NCI-H226 (cell line): ENCODE results near the gene AGRN.
"Not testable (repeated sequence)": the region's sequence is repeated elsewhere in the genome, so short reads cannot be mapped to it uniquely, and the experiment has no call there.

ENCODE experiments used
- DNase-seq: peaks from one replicate; pipeline ENCODE4 v3.0.0-alpha.2; 2015

AGRN gene

DNA sequence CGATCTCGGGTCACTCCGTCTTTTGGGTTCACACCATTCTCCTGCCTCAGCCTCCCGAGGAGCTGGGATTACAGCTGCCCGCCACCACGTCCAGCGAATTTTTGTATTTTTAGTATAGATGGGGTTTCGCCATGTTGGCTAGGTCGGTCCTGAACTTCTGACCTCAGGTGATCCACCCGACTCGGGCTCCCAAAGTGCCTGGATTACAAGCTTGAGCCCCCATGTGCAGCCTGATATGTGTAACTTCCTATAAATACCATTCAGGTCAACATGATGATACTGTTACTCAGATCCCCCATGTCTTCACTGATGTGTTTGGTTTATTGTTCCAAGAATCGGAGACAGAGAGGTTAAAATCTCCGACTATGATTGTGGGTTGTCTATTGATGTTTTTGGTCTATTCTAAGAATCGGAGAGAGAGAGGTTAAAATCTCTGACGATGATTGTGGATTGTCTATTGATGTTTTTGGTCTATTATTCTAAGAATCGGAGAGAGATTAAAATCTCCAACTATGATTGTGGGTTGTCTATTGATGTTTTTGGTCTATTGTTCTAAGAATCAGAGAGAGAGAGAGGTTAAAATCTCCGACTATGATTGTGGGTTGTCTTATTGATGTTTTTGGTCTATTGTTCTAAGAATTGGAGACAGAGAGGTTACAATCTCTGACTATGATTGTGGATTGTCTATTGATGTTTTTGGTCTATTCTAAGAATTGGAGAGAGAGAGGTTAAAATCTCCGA is 78.9 kb downstream of the AGRN start:
- no peak for DNase-seq

DNA sequence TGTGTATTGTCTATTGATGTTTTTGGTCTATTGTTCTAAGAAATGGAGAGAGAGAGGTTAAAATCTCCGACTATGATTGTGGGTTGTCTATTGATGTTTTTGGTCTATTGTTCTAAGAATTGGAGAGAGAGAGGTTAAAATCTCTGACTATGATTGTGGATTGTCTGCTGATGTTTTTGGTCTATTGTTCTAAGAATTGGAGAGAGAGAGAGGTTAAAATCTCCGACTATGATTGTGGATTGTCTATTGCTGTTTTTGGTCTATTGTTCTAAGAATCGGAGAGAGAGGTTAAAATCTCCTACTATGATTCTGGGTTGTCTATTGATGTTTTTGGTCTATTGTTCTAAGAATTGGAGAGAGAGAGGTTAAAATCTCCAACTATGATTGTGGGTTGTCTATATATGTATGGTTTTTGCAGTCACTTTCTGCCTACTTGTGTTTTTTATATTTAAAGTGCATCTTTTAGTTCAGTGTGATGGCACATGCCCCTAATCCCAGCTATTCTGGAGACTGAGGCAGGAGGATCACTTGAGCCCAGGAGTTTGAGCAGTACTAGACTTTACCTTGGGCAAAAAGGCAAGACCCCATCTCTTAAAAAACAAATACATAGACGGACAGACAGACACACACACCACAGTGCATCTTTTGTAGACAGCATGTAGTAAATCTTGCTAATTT is 79.7 kb downstream of the AGRN start:
- no peak for DNase-seq

DNA sequence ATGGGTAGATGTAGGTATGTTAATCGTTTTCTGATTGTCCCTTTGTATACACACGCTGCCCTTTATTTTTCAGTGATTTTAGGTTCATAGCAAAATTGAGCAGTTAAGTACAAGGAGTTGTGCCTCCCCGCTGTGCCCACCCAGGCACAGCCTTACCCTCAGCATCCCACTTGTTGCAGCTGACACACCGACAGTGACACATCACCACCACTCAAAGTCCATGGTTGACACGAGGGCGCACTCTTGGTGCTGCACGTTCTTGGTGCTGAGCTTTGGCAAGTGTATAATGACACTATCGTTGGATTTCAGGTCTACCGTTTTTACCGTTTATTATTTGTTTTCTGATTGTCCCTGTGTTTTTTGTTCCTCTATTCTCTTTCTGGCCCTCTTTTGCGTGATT is 80.4 kb downstream of the AGRN start:
- no peak for DNase-seq

DNA sequence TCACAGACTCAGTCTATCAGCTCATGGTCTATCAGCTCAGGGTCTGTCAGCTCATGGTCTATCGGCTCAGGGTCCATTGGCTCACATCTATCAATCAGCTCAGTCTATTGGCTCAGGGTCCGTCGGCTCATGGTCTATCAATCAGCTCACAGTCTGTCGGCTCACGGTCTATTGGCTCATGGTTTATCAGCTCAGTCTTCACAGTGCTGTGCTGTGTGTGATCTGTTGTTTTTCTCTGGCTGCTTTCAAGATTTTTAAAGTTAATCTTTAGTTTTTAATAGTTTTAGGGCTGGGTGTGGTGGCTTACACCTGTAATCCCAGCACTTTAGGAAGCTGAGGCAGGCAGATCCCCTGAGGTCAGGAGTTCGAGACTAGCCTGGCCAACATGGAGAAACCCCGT is 81.6 kb downstream of the AGRN start:
- DNase-seq = no peak

DNA sequence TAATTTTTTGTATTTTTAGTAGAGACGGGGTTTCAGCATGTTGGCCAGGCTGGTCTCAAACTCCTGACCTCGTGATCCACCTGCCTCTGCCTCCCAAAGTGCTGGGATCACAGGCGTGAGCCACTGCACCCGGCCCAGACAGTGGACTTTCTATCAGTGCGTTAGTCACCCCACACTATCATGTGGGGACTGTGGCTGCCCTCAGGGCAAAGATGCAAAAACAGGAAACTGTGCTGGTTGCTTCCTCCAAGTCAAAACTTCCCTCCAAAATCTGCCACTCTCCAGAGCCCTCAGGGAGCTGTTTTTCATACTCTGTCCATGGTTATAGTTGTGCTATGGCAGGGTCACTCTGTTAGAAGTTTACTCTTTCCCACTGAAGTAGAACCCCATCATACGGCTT is 84.2 kb downstream of the AGRN start:
- DNase-seq = not testable (repeated sequence)
